Activated naive CD8-positive, alpha-beta T cell treated with anti-CD3 and anti-CD28 coated beads, Interleukin-2, amount 50 U/mL, for 24 hours (primary cell): ENCODE results near the gene FAM162A.
"Not testable (repeated sequence)": the region's sequence is repeated elsewhere in the genome, so short reads cannot be mapped to it uniquely, and the experiment has no call there.

Source experiments
- ATAC-seq: fragments of 150-1000 bp; cut with Tn5 transposase; one replicate; pipeline ENCODE4 v1.10.0; 2021
- DNase-seq: peaks from one replicate; pipeline ENCODE4 v3.0.0; 2021
- H3K27ac Mint-ChIP-seq: one replicate; pipeline ENCODE4 v1.8.0; 2021; ENCODE audit warnings: mild to moderate bottlenecking, mixed read lengths
- H3K27me3 Mint-ChIP-seq: one replicate; pipeline ENCODE4 v1.8.0; 2021; ENCODE audit warnings: mixed read lengths
- H3K36me3 Mint-ChIP-seq: one replicate; pipeline ENCODE4 v1.8.0; 2021; ENCODE audit warnings: low read depth, mixed read lengths
- H3K4me1 Mint-ChIP-seq: one replicate; pipeline ENCODE4 v1.8.0; 2021; ENCODE audit warnings: mixed read lengths
- H3K4me3 Mint-ChIP-seq: one replicate; pipeline ENCODE4 v1.8.0; 2021; ENCODE audit warnings: mild to moderate bottlenecking, moderate library complexity, mixed read lengths
- H3K9me3 Mint-ChIP-seq: one replicate; pipeline ENCODE4 v1.8.0; 2021; ENCODE audit warnings: mixed read lengths

The FAM162A gene

GRCh38 chr3:122365073-122365472 lies 18.9 kb upstream of the FAM162A start:
- peaks cover 51% of the 10 kb centered on the region for H3K36me3 Mint-ChIP-seq
- no peaks in the 10 kb centered on the region for H3K27me3 Mint-ChIP-seq
- ATAC-seq: peak; percentile 16
- no peak overlapping the region for H3K4me3 Mint-ChIP-seq
- peaks cover 10% of the 10 kb centered on the region for H3K4me1 Mint-ChIP-seq
- H3K9me3 Mint-ChIP-seq: no peaks in the 10 kb centered on the region
- no peak for DNase-seq
- peak overlapping the region; percentile 53 for H3K27ac Mint-ChIP-seq

- not testable (repeated sequence) for DNase-seq, H3K9me3 Mint-ChIP-seq, H3K4me1 Mint-ChIP-seq, H3K4me3 Mint-ChIP-seq, H3K27me3 Mint-ChIP-seq
- H3K36me3 Mint-ChIP-seq: peaks cover 52% of the 10 kb centered on the region
- H3K27ac Mint-ChIP-seq: peak overlapping the region; percentile 53
- ATAC-seq: peak; percentile 82
These were observed 18.2 kb upstream of the FAM162A start for GRCh38 chr3:122365582-122366378.

- Mint-ChIP-seq H3K4me1 (peaks cover 10% of the 10 kb centered on the region), H3K27me3 (no peaks in the 10 kb centered on the region), H3K9me3 (no peaks in the 10 kb centered on the region), H3K4me3 (no peak overlapping the region), H3K36me3 (peaks cover 53% of the 10 kb centered on the region), H3K27ac (no peak overlapping the region)
- ATAC-seq (peak; percentile 50), DNase-seq (no peak)
These were observed 17.6 kb upstream of the FAM162A start for GRCh38 chr3:122366379-122366749.

- peaks cover 18% of the 10 kb centered on the region for H3K4me1 Mint-ChIP-seq
- no peak overlapping the region for H3K4me3 Mint-ChIP-seq
- no peaks in the 10 kb centered on the region for H3K27me3 Mint-ChIP-seq
- peaks cover 3% of the 10 kb centered on the region for H3K9me3 Mint-ChIP-seq
- ATAC-seq: no peak
- H3K27ac Mint-ChIP-seq: no peak overlapping the region
- DNase-seq: no peak
- peaks cover 52% of the 10 kb centered on the region for H3K36me3 Mint-ChIP-seq
These were observed 9.9 kb upstream of the FAM162A start for GRCh38 chr3:122374034-122374433.

- H3K4me3 Mint-ChIP-seq: peak overlapping the region; percentile 7
- ATAC-seq: no peak
- H3K27me3 Mint-ChIP-seq: no peaks in the 10 kb centered on the region
- no peak for DNase-seq
- peak overlapping the region; percentile 58 for H3K27ac Mint-ChIP-seq
- H3K36me3 Mint-ChIP-seq: peaks cover 42% of the 10 kb centered on the region
- H3K4me1 Mint-ChIP-seq: peaks cover 49% of the 10 kb centered on the region
- H3K9me3 Mint-ChIP-seq: peaks cover 3% of the 10 kb centered on the region
These were observed 6.0 kb upstream of the FAM162A start for GRCh38 chr3:122377975-122378374.

GRCh38 chr3:122382888-122383666 lies 905 bp upstream of the FAM162A start, which contains the start of gene MIX23:
TSS of gene MIX23 (minus strand) at chr3:122383231. CDS start at chr3:122383224, 7 bp downstream.
- DNase-seq: peak; percentile 90
- Mint-ChIP-seq H3K4me1 (peaks cover 76% of the 10 kb centered on the region), H3K27me3 (no peaks in the 10 kb centered on the region), H3K27ac (peak within 1 kb of the TSS; percentile 97), H3K4me3 (peak within 1 kb of the TSS; percentile 93), H3K9me3 (no peaks in the 10 kb centered on the region), H3K36me3 (peaks cover 31% of the 10 kb centered on the region)
- peak; percentile 47 for ATAC-seq

GRCh38 chr3:122387709-122388108 lies 3.7 kb downstream of the FAM162A start:
- peaks cover 43% of the 10 kb centered on the region for H3K4me1 Mint-ChIP-seq
- H3K36me3 Mint-ChIP-seq: peaks cover 26% of the 10 kb centered on the region
- ATAC-seq (no peak), DNase-seq (no peak)
- no peaks in the 10 kb centered on the region for H3K27me3 Mint-ChIP-seq
- H3K4me3 Mint-ChIP-seq: no peak overlapping the region
- H3K27ac Mint-ChIP-seq: peak overlapping the region; percentile 0
- no peaks in the 10 kb centered on the region for H3K9me3 Mint-ChIP-seq

GRCh38 chr3:122389197-122389596 lies 5.2 kb downstream of the FAM162A start:
- Mint-ChIP-seq H3K27me3 (no peaks in the 10 kb centered on the region), H3K4me3 (no peak overlapping the region), H3K27ac (no peak overlapping the region), H3K9me3 (no peaks in the 10 kb centered on the region), H3K36me3 (peaks cover 34% of the 10 kb centered on the region), H3K4me1 (peaks cover 43% of the 10 kb centered on the region)
- DNase-seq: no peak
- ATAC-seq: no peak

GRCh38 chr3:122389892-122390291 lies 5.9 kb downstream of the FAM162A start:
- Mint-ChIP-seq H3K27me3 (no peaks in the 10 kb centered on the region), H3K36me3 (peaks cover 40% of the 10 kb centered on the region), H3K4me3 (no peak overlapping the region), H3K9me3 (no peaks in the 10 kb centered on the region), H3K4me1 (peaks cover 41% of the 10 kb centered on the region), H3K27ac (no peak overlapping the region)
- no peak for DNase-seq
- ATAC-seq: no peak

GRCh38 chr3:122390665-122391064 lies 6.7 kb downstream of the FAM162A start:
- DNase-seq: no peak
- ATAC-seq: no peak
- Mint-ChIP-seq H3K4me1 (peaks cover 43% of the 10 kb centered on the region), H3K27ac (no peak overlapping the region), H3K27me3 (no peaks in the 10 kb centered on the region), H3K9me3 (no peaks in the 10 kb centered on the region), H3K4me3 (no peak overlapping the region), H3K36me3 (peaks cover 44% of the 10 kb centered on the region)

GRCh38 chr3:122391681-122392446 lies 7.9 kb downstream of the FAM162A start:
- peaks cover 38% of the 10 kb centered on the region for H3K36me3 Mint-ChIP-seq
- DNase-seq (no peak), ATAC-seq (no peak)
- H3K9me3 Mint-ChIP-seq: no peaks in the 10 kb centered on the region
- H3K27ac Mint-ChIP-seq: no peak overlapping the region
- no peaks in the 10 kb centered on the region for H3K27me3 Mint-ChIP-seq
- no peak overlapping the region for H3K4me3 Mint-ChIP-seq
- H3K4me1 Mint-ChIP-seq: peaks cover 44% of the 10 kb centered on the region

GRCh38 chr3:122392868-122393844 lies 9.2 kb downstream of the FAM162A start:
- Mint-ChIP-seq H3K9me3 (no peaks in the 10 kb centered on the region), H3K27me3 (no peaks in the 10 kb centered on the region), H3K27ac (no peak overlapping the region), H3K4me1 (peaks cover 41% of the 10 kb centered on the region), H3K36me3 (peaks cover 29% of the 10 kb centered on the region), H3K4me3 (no peak overlapping the region)
- DNase-seq: no peak
- ATAC-seq: no peak

- Mint-ChIP-seq H3K4me1 (peaks cover 39% of the 10 kb centered on the region), H3K27me3 (no peaks in the 10 kb centered on the region), H3K27ac (no peak overlapping the region), H3K36me3 (peaks cover 24% of the 10 kb centered on the region), H3K9me3 (no peaks in the 10 kb centered on the region), H3K4me3 (no peak overlapping the region)
- DNase-seq: no peak
- ATAC-seq: no peak
These were observed 10.2 kb downstream of the FAM162A start for GRCh38 chr3:122394173-122394572.
